H1 (cell line): Measurements from ENCODE around the gene BICD1.

Experiments used
- ATF3 ChIP-seq: IDR thresholded peaks from 2 replicates; pipeline ENCODE4 v1.6.1; 2011; ENCODE audit warnings: low read depth, mild to moderate bottlenecking, low read length; ENCODE audit not compliant: insufficient read depth
- CTCF ChIP-seq, 3 experiments: IDR thresholded peaks; 1 replicate in 2 of 3; 2 replicates in 1 of 3; pipeline versions ENCODE4 v1.5.1 to v1.6.1; 2011; ENCODE audit warnings: low read length in 3 of 3, mild to moderate bottlenecking in 3 of 3, inconsistent platforms in 2 of 3, low read depth in 1 of 3, moderate library complexity in 1 of 3; ENCODE audit not compliant: insufficient read depth in 1 of 3; ENCODE audit errors: control extremely low read depth in 1 of 3
- EGR1 ChIP-seq: IDR thresholded peaks from 2 replicates; pipeline ENCODE4 v1.6.1; 2011; ENCODE audit warnings: low read depth, low read length, borderline replicate concordance
- EZH2 ChIP-seq: fragments of 200-600 bp; sonication (generic); IDR thresholded peaks from 2 replicates; pipeline ENCODE4 v1.7.1; 2012; ENCODE audit warnings: low read depth, mild to moderate bottlenecking, moderate library complexity, low read length, inconsistent platforms; ENCODE audit not compliant: severe bottlenecking
- GABPA ChIP-seq: IDR thresholded peaks from 2 replicates; pipeline ENCODE4 v1.6.1; 2011; ENCODE audit warnings: mild to moderate bottlenecking, low read length, moderate library complexity, borderline replicate concordance; ENCODE audit not compliant: insufficient read depth
- HDAC2 ChIP-seq, 2 experiments: fragments of 300-600 bp in 1 of 2; sonication (generic) in 1 of 2; IDR thresholded peaks; 2 replicates each; pipeline ENCODE4 v1.6.1; 2011 to 2012; ENCODE audit warnings: low read depth in 2 of 2, low read length in 2 of 2, mild to moderate bottlenecking in 2 of 2, moderate library complexity in 2 of 2, borderline replicate concordance in 1 of 2, inconsistent platforms in 1 of 2
- KDM1A ChIP-seq: fragments of 200-600, 300-600 bp; sonication (generic); IDR thresholded peaks from 2 replicates; pipeline ENCODE4 v1.7.1; 2016; ENCODE audit warnings: mild to moderate bottlenecking, low read length, borderline replicate concordance
- MAFK ChIP-seq: IDR thresholded peaks from 2 replicates; pipeline ENCODE4 v1.6.1; 2012; ENCODE audit warnings: low read depth, mild to moderate bottlenecking, improper control_type of control experiment, low read length
- POLR2A ChIP-seq, 2 experiments: IDR thresholded peaks; 1 replicate in 1 of 2; 2 replicates in 1 of 2; pipeline ENCODE4 v1.6.1; 2011; ENCODE audit warnings: low read depth in 2 of 2, low read length in 2 of 2, mild to moderate bottlenecking in 2 of 2; ENCODE audit errors: control extremely low read depth in 1 of 2
- POLR2AphosphoS5 ChIP-seq: IDR thresholded peaks from 2 replicates; pipeline ENCODE4 v1.6.1; 2011; ENCODE audit warnings: low read depth, low read length
- RFX5 ChIP-seq: IDR thresholded peaks from 2 replicates; pipeline ENCODE4 v1.6.1; 2011; ENCODE audit warnings: low read depth, low read length, improper control_type of control experiment, borderline replicate concordance
- SP4 ChIP-seq: IDR thresholded peaks from 2 replicates; pipeline ENCODE4 v1.6.1; 2012; ENCODE audit warnings: low read length, inconsistent platforms
- TEAD4 ChIP-seq: IDR thresholded peaks from 2 replicates; pipeline ENCODE4 v1.6.1; 2012; ENCODE audit warnings: low read depth, low read length, inconsistent platforms, mixed read lengths
- USF2 ChIP-seq: IDR thresholded peaks from 2 replicates; pipeline ENCODE4 v1.6.1; 2011; ENCODE audit warnings: low read length, improper control_type of control experiment

- TF ChIP-seq USF2, result no peak
- TF ChIP-seq POLR2AphosphoS5, result no peak
- TF ChIP-seq POLR2A (IDR thresholded peaks at IDR 0.05; ENCODE audit: control extremely low read depth in 1 of 2, low read depth in 2 of 2, low read length in 2 of 2), result no peak
- TF ChIP-seq CTCF (IDR thresholded peaks at IDR 0.05; ENCODE audit: control extremely low read depth in 1 of 3, insufficient read depth in 1 of 3, low read depth in 1 of 3, low read length in 3 of 3), result no peak
- TF ChIP-seq EZH2, result no peak
- TF ChIP-seq EGR1, result no peak
- no peak for TF ChIP-seq TEAD4
- TF ChIP-seq ATF3, result no peak
- no peak for TF ChIP-seq MAFK
- TF ChIP-seq KDM1A, result no peak
- TF ChIP-seq HDAC2 (IDR thresholded peaks at IDR 0.05; ENCODE audit: borderline replicate concordance in 1 of 2, low read depth in 2 of 2, low read length in 2 of 2), result no peak
- TF ChIP-seq RFX5, result no peak
- no peak for TF ChIP-seq GABPA
- TF ChIP-seq SP4, result no peak
Measured at GRCh38 chr12:32063796-32064195, 42.9 kb upstream of the BICD1 start.
